ENCODE measurements around the gene DYDC2.

Gene DYDC2

DNA sequence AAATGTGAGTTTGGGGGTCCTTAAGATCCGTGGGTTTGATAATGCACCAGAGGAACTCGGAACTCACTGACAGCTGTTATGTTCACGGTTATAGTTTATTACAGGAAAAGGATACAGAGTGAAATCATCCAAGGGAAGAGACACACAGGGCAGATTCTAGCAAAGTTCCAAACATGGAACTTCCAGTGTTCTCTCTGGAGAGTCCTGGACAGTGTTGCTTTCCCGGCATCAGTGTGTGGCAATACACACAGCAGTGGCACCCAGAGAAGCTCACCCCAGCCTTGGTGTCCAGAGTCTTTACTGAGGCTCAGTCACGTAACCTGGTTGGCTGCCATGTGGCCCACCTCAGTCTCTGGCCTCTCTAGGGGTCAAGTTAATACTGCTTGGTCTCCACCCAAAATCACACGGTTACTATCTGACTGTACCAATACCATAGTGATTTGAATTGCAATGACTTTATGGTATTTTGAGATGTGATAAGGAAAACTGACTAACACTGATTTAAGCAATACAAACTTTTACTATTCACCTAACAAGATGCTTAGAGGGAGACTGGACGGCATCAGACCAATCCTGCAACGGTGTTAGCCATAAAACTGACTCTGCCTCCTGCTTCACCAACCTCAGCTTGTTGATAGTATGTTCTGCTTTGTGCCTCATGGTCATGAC lies 43.7 kb downstream of the DYDC2 start:
- Histone ChIP-seq H3K27me3 (ENCODE audit: control insufficient read depth in 1 of 2, insufficient read depth in 2 of 2, low read length in 2 of 2) (no peaks in the 10 kb centered on the region), H3K27ac (ENCODE audit: low read length) (no peak overlapping the region), H3K36me3 (ENCODE audit: control insufficient read depth in 2 of 2, insufficient read depth in 2 of 2, low read length in 2 of 2) (no peaks in the 10 kb centered on the region), H3K4me3 (ENCODE audit: low read length in 2 of 2) (no peak overlapping the region), H3K4me1 (ENCODE audit: control insufficient read depth, insufficient read depth, low read length) (no peaks in the 10 kb centered on the region), H3K9ac (ENCODE audit: low read length in 2 of 2) (no peak overlapping the region), H3K9me3 (ENCODE audit: control insufficient read depth in 2 of 2, low read length in 2 of 2) (no peaks in the 10 kb centered on the region)

DNA sequence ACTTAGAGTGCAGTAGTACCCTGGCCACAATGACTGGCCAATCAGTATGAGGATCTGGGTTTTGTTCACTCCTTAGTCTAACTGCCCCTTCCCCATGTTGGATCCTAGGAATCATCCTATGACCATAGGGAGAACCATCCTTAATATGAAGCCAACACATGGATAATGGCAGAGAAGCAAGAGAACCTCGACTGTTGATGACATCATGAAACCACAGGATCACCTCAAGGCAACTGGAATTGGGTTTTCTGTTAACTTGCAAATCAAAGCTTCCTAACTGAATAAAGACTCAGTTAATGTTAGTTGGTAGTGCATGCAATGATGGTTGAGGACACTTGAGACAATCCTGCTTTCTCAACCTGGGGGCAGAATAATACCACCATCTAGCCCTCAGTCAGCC lies 48.5 kb downstream of the DYDC2 start:
- no peaks in the 10 kb centered on the region for H3K36me3 ChIP-seq (ENCODE audit: control insufficient read depth in 2 of 2, insufficient read depth in 2 of 2, low read length in 2 of 2)
- no peaks in the 10 kb centered on the region for H3K27me3 ChIP-seq (ENCODE audit: control insufficient read depth in 1 of 2, insufficient read depth in 2 of 2, low read length in 2 of 2)
- no peak overlapping the region for H3K9ac ChIP-seq (ENCODE audit: low read length in 2 of 2)
- H3K27ac ChIP-seq (ENCODE audit: low read length): no peak overlapping the region
- no peaks in the 10 kb centered on the region for H3K9me3 ChIP-seq (ENCODE audit: control insufficient read depth in 2 of 2, low read length in 2 of 2)
- peaks cover 19% of the 10 kb centered on the region for H3K4me1 ChIP-seq (ENCODE audit: control insufficient read depth, insufficient read depth, low read length)
- H3K4me3 ChIP-seq (ENCODE audit: low read length in 2 of 2): no peak overlapping the region

DNA sequence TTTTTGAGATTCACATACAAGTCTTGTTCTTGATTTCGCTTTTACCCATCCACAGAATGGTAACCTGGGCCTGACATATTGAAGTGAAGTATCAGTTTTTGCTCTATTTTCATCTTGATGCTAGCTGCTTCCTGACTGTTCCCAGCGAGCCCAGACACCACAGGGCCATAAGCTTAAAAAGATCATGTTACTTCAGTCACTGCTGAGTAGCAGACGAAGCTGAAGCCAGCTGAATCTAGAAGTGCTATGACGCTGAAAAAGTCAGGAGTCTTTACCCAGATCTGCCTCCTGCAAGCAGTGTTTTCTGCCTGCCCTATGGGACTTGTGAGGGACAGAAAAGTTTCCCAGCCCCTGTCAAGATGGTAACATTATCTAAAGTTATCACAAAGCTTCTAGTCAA lies 49.0 kb downstream of the DYDC2 start:
- Histone ChIP-seq H3K4me1 (ENCODE audit: control insufficient read depth, insufficient read depth, low read length) (peaks cover 25% of the 10 kb centered on the region), H3K27me3 (ENCODE audit: control insufficient read depth in 1 of 2, insufficient read depth in 2 of 2, low read length in 2 of 2) (no peaks in the 10 kb centered on the region), H3K36me3 (ENCODE audit: control insufficient read depth in 2 of 2, insufficient read depth in 2 of 2, low read length in 2 of 2) (no peaks in the 10 kb centered on the region), H3K4me3 (ENCODE audit: low read length in 2 of 2) (no peak overlapping the region), H3K27ac (ENCODE audit: low read length) (no peak overlapping the region), H3K9me3 (ENCODE audit: control insufficient read depth in 2 of 2, low read length in 2 of 2) (no peaks in the 10 kb centered on the region), H3K9ac (ENCODE audit: low read length in 2 of 2) (no peak overlapping the region)

DNA sequence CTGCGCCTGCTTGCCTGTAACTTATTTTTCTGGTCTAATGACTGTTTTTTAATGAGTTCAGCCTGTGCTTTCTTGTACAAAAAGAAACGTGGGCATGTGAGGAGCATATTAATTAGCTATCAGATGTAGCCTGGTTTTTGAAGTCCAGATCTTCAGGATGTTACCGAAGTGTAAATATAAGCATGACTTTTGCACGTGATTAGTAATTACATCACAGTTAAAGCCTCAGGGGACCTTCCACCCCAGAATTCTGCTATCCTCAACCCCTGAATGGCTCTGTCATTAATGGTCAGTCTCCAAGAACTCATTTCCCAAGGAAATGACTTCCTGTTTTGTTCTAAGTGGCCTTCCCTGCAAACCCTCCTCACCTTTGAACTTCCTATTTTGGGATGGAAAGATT lies 49.6 kb downstream of the DYDC2 start:
- H3K27ac ChIP-seq (ENCODE audit: low read length): no peak overlapping the region
- H3K4me1 ChIP-seq (ENCODE audit: control insufficient read depth, insufficient read depth, low read length): peaks cover 31% of the 10 kb centered on the region
- H3K9ac ChIP-seq (ENCODE audit: low read length in 2 of 2): no peak overlapping the region
- H3K36me3 ChIP-seq (ENCODE audit: control insufficient read depth in 2 of 2, insufficient read depth in 2 of 2, low read length in 2 of 2): no peaks in the 10 kb centered on the region
- H3K4me3 ChIP-seq (ENCODE audit: low read length in 2 of 2): no peak overlapping the region
- H3K9me3 ChIP-seq (ENCODE audit: control insufficient read depth in 2 of 2, low read length in 2 of 2): no peaks in the 10 kb centered on the region
- no peaks in the 10 kb centered on the region for H3K27me3 ChIP-seq (ENCODE audit: control insufficient read depth in 1 of 2, insufficient read depth in 2 of 2, low read length in 2 of 2)

DNA sequence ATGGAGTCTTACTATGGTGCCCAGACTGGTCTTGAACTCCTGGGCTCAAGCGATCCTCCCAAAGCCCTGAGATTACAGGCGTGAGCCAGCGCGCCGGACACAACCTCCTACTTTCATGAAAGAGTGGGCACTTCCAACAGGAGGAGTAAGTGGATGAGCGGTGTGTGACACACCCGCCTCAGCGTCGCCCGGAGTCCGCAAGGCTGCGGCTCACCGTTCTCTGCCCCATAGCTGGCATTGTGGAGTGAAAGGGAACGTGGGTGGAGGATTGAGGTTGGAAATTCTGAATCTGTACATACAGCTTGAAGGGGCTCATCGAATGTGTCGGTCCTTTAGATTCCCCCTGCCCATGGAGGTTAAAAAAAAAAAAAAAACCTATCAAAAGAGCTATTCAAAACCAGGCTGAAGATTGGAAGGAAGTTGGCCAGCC lies 51.2 kb downstream of the DYDC2 start:
- H3K36me3 ChIP-seq (ENCODE audit: control insufficient read depth in 2 of 2, insufficient read depth in 2 of 2, low read length in 2 of 2): no peaks in the 10 kb centered on the region
- peak overlapping the region; percentile 78 to 83 for H3K4me3 ChIP-seq (ENCODE audit: low read length in 2 of 2)
- H3K4me1 ChIP-seq (ENCODE audit: control insufficient read depth, insufficient read depth, low read length): peaks cover 37% of the 10 kb centered on the region
- peak overlapping the region; percentile 75 to 80 for H3K9ac ChIP-seq (ENCODE audit: low read length in 2 of 2)
- peak overlapping the region; percentile 64 for H3K27ac ChIP-seq (ENCODE audit: low read length)
- no peaks in the 10 kb centered on the region for H3K27me3 ChIP-seq (ENCODE audit: control insufficient read depth in 1 of 2, insufficient read depth in 2 of 2, low read length in 2 of 2)
- no peaks in the 10 kb centered on the region for H3K9me3 ChIP-seq (ENCODE audit: control insufficient read depth in 2 of 2, low read length in 2 of 2)

DNA sequence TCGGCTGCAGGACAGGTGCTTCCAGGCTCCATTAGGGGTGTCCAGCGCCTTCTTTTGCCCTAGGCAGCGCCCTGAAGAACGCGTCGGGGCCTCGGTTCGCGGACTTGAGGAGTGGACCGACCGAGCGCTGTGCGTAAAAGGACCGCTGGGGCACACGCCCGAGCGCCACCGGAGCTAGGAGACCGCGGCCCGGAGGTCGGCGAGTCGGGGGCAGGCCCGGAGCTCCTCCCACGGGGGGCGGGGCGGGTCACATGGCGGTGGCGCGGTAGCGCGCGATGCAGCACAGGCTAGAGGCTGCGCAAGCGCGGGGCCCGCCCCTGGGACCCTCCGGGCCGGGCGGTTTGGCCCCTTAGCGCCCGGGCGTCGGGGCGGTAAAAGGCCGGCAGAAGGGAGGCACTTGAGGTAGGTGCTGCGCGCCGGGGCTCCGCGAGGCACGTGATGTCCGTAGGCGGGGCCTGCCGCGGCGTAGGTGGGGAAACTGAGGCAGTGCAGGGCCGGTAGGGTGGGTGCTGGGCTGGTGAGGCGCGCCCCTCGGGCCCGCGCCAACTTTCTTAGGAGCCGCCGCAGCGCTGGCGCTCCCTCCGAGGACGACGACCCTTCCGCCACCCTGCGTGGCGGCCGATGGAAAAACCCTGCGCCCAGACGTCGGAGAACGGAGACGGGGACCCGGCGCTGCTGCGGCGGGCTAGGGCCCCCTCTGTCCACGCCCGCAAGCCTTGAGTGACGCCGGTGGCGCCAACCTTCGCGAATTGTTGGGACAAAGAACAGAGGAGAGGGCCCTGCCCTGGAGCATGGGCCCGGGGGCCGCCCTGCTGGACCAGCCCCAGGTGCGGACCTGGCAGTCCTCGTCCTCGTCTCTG lies 51.9 kb downstream of the DYDC2 start, which contains the start of gene PRXL2A:
Gene PRXL2A, plus strand, starts transcription at position 310 of the 860 bp plus-strand sequence. CDS start 11,917 bp downstream, outside the sequence.
- Histone ChIP-seq H3K27me3 (ENCODE audit: control insufficient read depth in 1 of 2, insufficient read depth in 2 of 2, low read length in 2 of 2) (no peaks in the 10 kb centered on the region), H3K9me3 (ENCODE audit: control insufficient read depth in 2 of 2, low read length in 2 of 2) (no peaks in the 10 kb centered on the region), H3K9ac (ENCODE audit: low read length in 2 of 2) (peak within 1 kb of the TSS; percentile 75 to 80), H3K27ac (ENCODE audit: low read length) (peak within 1 kb of the TSS; percentile 64), H3K4me1 (ENCODE audit: control insufficient read depth, insufficient read depth, low read length) (peaks cover 41% of the 10 kb centered on the region), H3K4me3 (ENCODE audit: low read length in 2 of 2) (peak within 1 kb of the TSS; percentile 78 to 83), H3K36me3 (ENCODE audit: control insufficient read depth in 2 of 2, insufficient read depth in 2 of 2, low read length in 2 of 2) (no peaks in the 10 kb centered on the region)

DNA sequence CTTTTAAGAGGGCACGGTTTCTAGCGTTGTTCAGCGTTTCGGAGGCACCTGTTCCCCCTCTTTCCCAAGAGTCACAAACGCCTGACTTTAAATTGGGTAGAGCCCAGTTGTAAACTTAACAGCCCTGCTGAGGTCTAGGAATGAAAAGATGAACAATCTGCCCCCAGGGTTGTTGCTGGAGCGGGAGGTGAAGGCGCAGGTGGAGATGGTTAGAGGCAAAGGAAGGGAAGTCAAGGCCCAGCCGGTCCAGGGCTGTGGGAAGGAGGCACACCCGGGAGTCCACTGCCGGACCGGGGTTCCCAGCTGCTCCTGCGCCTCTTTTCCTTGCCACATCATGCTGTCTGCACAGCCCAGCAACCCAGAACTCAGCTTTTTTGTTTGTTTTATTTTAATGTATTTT lies 52.5 kb downstream of the DYDC2 start:
- H3K9ac ChIP-seq (ENCODE audit: low read length in 2 of 2): peak overlapping the region; percentile 75 to 80
- H3K9me3 ChIP-seq (ENCODE audit: control insufficient read depth in 2 of 2, low read length in 2 of 2): no peaks in the 10 kb centered on the region
- H3K4me3 ChIP-seq (ENCODE audit: low read length in 2 of 2): peak overlapping the region; percentile 78 to 83
- no peaks in the 10 kb centered on the region for H3K36me3 ChIP-seq (ENCODE audit: control insufficient read depth in 2 of 2, insufficient read depth in 2 of 2, low read length in 2 of 2)
- no peaks in the 10 kb centered on the region for H3K27me3 ChIP-seq (ENCODE audit: control insufficient read depth in 1 of 2, insufficient read depth in 2 of 2, low read length in 2 of 2)
- H3K4me1 ChIP-seq (ENCODE audit: control insufficient read depth, insufficient read depth, low read length): peaks cover 47% of the 10 kb centered on the region
- peak overlapping the region; percentile 64 for H3K27ac ChIP-seq (ENCODE audit: low read length)

DNA sequence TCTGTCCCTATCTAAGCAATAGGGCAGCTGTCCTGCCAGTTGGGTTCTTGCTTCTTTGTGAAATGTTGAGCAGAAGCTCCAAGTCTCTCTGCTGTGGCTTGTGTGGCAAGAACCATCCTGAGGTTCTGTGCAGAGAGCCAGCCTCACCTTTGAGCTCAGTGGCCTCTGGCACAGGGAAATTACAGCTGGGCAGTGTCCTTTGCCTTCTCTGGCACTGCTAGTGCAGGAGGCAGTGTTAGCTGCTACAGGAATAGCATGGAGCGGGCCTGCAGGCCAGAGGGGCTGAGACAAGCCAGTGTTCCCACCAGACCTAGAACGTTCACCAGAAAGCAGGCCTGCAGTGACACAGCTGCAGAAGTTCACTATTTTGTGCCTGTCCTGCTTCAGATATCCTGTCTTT lies 53.5 kb downstream of the DYDC2 start:
- H3K4me1 ChIP-seq (ENCODE audit: control insufficient read depth, insufficient read depth, low read length): peaks cover 56% of the 10 kb centered on the region
- H3K9me3 ChIP-seq (ENCODE audit: control insufficient read depth in 2 of 2, low read length in 2 of 2): no peaks in the 10 kb centered on the region
- H3K36me3 ChIP-seq (ENCODE audit: control insufficient read depth in 2 of 2, insufficient read depth in 2 of 2, low read length in 2 of 2): no peaks in the 10 kb centered on the region
- H3K27me3 ChIP-seq (ENCODE audit: control insufficient read depth in 1 of 2, insufficient read depth in 2 of 2, low read length in 2 of 2): no peaks in the 10 kb centered on the region
- peak overlapping the region; percentile 5 to 44 for H3K4me3 ChIP-seq (ENCODE audit: low read length in 2 of 2)
- H3K9ac ChIP-seq (ENCODE audit: low read length in 2 of 2): no peak overlapping the region
- peak overlapping the region; percentile 41 for H3K27ac ChIP-seq (ENCODE audit: low read length)

DNA sequence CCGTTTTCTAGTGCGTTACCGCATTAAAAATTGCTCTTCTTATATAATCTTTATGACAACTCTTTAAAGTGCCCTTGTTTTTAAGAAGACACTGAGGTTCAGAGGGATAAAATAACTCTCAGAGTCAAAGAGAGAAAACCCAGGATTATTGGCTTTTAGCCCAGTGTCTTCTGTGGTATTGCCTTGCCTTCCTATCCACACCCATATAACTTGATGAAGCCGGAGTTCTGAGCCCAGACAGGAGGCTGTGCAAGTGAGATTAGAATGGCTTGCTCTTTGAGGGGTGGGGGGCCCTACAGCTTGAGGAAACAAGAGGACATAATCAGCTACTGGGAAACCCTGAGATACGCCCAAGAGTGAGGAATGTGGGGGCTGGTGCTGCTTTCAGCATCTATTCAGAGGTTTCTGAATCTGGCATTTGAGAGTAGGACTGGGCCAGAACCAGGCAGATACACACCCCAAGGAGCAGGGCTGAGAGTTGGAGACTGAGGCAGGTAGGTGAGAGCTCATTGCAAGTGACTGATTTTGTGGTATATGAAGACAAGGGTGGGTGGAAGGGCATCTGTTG lies 54.1 kb downstream of the DYDC2 start:
- no peak overlapping the region for H3K4me3 ChIP-seq (ENCODE audit: low read length in 2 of 2)

DNA sequence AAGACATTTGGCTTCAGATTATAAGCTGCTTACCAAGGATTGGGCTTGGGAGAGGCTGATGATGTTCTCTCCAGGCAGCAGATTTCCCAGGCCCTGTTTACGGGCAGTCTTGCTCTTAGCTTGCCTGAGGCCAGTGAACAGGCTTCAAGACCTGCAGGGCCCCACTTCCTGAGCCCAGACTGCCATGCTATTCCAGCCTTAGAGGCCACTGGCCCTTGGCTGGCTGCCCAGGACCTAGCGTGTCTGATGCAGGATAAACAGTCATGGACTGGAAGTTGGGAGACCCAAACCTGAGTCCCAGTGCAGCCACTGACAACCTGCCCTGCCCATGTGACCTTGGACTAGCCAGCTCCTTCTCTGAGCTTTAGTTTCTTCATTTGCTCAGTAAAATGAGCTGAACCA lies 54.7 kb downstream of the DYDC2 start:
- Histone ChIP-seq H3K9ac (ENCODE audit: low read length in 2 of 2) (no peak overlapping the region), H3K4me1 (ENCODE audit: control insufficient read depth, insufficient read depth, low read length) (peaks cover 64% of the 10 kb centered on the region), H3K36me3 (ENCODE audit: control insufficient read depth in 2 of 2, insufficient read depth in 2 of 2, low read length in 2 of 2) (no peaks in the 10 kb centered on the region), H3K27me3 (ENCODE audit: control insufficient read depth in 1 of 2, insufficient read depth in 2 of 2, low read length in 2 of 2) (no peaks in the 10 kb centered on the region), H3K27ac (ENCODE audit: low read length) (peak overlapping the region; percentile 41), H3K9me3 (ENCODE audit: control insufficient read depth in 2 of 2, low read length in 2 of 2) (no peaks in the 10 kb centered on the region), H3K4me3 (ENCODE audit: low read length in 2 of 2) (no peak overlapping the region)

More for the DNA sequence above, 54.1 kb downstream of the DYDC2 start:
- Histone ChIP-seq H3K36me3 (ENCODE audit: control insufficient read depth in 2 of 2, insufficient read depth in 2 of 2, low read length in 2 of 2) (no peaks in the 10 kb centered on the region), H3K4me1 (ENCODE audit: control insufficient read depth, insufficient read depth, low read length) (peaks cover 62% of the 10 kb centered on the region), H3K9me3 (ENCODE audit: control insufficient read depth in 2 of 2, low read length in 2 of 2) (no peaks in the 10 kb centered on the region), H3K9ac (ENCODE audit: low read length in 2 of 2) (no peak overlapping the region), H3K27ac (ENCODE audit: low read length) (peak overlapping the region; percentile 41), H3K27me3 (ENCODE audit: control insufficient read depth in 1 of 2, insufficient read depth in 2 of 2, low read length in 2 of 2) (no peaks in the 10 kb centered on the region)
